T-helper 2 cell treated with Interferon-gamma antibody and Interleukin-4, amounts not matched to agents 5 μg/mL and 100 μg/mL, for 36 hours (primary cell): ENCODE data around the gene AKR1C4.

Source experiments
- DNase-seq: peaks from one replicate; pipeline ENCODE4 v3.0.0; 2021; ENCODE audit warnings: low spot score
- H3K27ac Mint-ChIP-seq: one replicate; pipeline ENCODE4 v1.8.0; 2021; ENCODE audit warnings: mild to moderate bottlenecking, mixed read lengths
- H3K27me3 Mint-ChIP-seq: one replicate; pipeline ENCODE4 v1.8.0; 2021; ENCODE audit warnings: low read depth, mixed read lengths
- H3K36me3 Mint-ChIP-seq: one replicate; pipeline ENCODE4 v1.8.0; 2021; ENCODE audit warnings: low read depth, mixed read lengths
- H3K4me1 Mint-ChIP-seq: one replicate; pipeline ENCODE4 v1.8.0; 2021; ENCODE audit warnings: low read depth, mixed read lengths
- H3K4me3 Mint-ChIP-seq: one replicate; pipeline ENCODE4 v1.8.0; 2022; ENCODE audit warnings: mild to moderate bottlenecking, moderate library complexity, mixed read lengths
- H3K9me3 Mint-ChIP-seq: one replicate; pipeline ENCODE4 v1.8.0; 2021; ENCODE audit warnings: mixed read lengths

AKR1C4 gene

DNA sequence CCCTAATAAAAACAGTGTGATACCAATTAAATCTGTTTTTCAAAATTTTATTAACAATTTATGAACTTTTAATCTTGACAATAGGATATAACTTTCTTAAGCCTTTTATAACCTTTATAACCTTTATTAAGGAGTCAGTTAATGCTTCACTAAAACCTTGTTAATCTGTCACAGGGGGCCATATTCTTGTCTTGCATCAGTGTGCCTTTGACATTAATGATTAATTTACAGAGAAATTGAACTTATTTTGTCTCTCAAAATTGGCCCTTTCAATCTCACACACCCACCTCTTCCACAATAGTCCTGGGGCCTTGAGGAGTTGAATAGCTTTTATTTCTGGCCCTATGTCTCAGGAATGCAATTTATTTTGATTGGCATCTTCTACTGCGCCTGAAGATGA lies 68.5 kb downstream of the AKR1C4 start:
- Mint-ChIP-seq H3K27me3 (no peaks in the 10 kb centered on the region), H3K4me1 (peaks cover 2% of the 10 kb centered on the region), H3K36me3 (peaks cover 3% of the 10 kb centered on the region), H3K4me3 (no peak overlapping the region), H3K9me3 (peaks cover 23% of the 10 kb centered on the region), H3K27ac (no peak overlapping the region)
- DNase-seq: no peak

DNA sequence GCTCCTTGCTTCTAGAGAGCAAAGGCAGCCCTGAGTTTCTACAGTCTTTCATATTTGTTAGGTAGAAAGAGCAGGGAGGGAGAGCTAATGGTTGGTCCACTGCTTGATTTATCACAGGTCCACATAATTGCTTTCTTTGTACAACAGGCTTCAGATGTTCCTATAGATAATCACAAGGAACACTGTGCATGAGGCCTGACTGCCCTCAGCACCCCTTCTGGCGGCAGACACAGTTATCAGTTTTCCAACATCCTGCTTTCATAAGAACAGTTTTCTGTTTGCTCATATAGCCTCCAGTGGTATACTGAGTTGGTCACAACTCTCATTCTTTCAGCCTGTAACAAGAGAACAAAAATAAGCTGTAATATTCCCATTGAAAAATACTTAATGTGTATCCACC lies 69.7 kb downstream of the AKR1C4 start:
- no peak overlapping the region for H3K27ac Mint-ChIP-seq
- peaks cover 3% of the 10 kb centered on the region for H3K36me3 Mint-ChIP-seq
- H3K27me3 Mint-ChIP-seq: no peaks in the 10 kb centered on the region
- peaks cover 2% of the 10 kb centered on the region for H3K4me1 Mint-ChIP-seq
- H3K9me3 Mint-ChIP-seq: peaks cover 23% of the 10 kb centered on the region
- no peak overlapping the region for H3K4me3 Mint-ChIP-seq
- no peak for DNase-seq

DNA sequence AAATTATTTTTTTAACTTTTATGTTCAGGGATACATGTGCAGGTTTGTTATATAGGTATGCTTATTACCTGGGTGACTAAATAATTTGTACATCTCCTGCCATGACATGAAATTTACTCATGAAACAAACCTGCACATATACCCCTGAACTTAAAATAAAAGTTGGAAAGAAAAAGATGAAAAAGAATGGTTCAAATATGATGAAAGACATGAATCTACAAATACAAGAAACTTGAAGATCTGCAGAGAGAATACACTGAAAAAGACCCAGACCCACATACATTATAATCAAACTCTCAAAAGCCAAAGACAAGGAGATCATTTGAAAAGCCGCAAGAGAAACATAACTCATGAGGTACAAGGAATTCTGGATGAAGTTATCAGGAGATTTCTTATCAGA lies 70.2 kb downstream of the AKR1C4 start:
- Mint-ChIP-seq H3K9me3 (peaks cover 23% of the 10 kb centered on the region), H3K27me3 (no peaks in the 10 kb centered on the region), H3K4me1 (peaks cover 2% of the 10 kb centered on the region), H3K36me3 (peaks cover 3% of the 10 kb centered on the region), H3K27ac (no peak overlapping the region), H3K4me3 (no peak overlapping the region)
- no peak for DNase-seq

GRCh38 chr10:5268234-5268633 lies 71.6 kb downstream of the AKR1C4 start:
- Mint-ChIP-seq H3K27ac (no peak overlapping the region), H3K4me3 (no peak overlapping the region), H3K4me1 (peaks cover 10% of the 10 kb centered on the region), H3K9me3 (peaks cover 23% of the 10 kb centered on the region), H3K27me3 (no peaks in the 10 kb centered on the region), H3K36me3 (peaks cover 3% of the 10 kb centered on the region)
- no peak for DNase-seq
